HG02759 (cell line): Measurements from ENCODE around the gene CTXND1.

Experiments
- ATAC-seq: cut with Tn5 transposase; IDR thresholded peaks from one replicate; pipeline ENCODE4 v1.9.1; 2021; ENCODE audit warnings: mild to moderate bottlenecking, moderate library complexity; ENCODE audit not compliant: unreplicated experiment

Gene CTXND1

GRCh38 chr15:80210611-80211573 lies 41.1 kb downstream of the CTXND1 start:
- no peak for ATAC-seq

GRCh38 chr15:80208758-80209734 lies 43.0 kb downstream of the CTXND1 start:
- no peak for ATAC-seq

- no peak for ATAC-seq
Measured at GRCh38 chr15:80207887-80208286, 44.1 kb downstream of the CTXND1 start.

GRCh38 chr15:80204231-80204630 lies 47.8 kb downstream of the CTXND1 start:
- ATAC-seq: no peak

- no peak for ATAC-seq
Measured at GRCh38 chr15:80203361-80203885, 48.6 kb downstream of the CTXND1 start.

- ATAC-seq: no peak
Measured at GRCh38 chr15:80202641-80203360, 49.2 kb downstream of the CTXND1 start.

- no peak for ATAC-seq
Measured at GRCh38 chr15:80202016-80202315, 50.0 kb downstream of the CTXND1 start.

- ATAC-seq: no peak
Measured at GRCh38 chr15:80201256-80202015, 50.6 kb downstream of the CTXND1 start.

- ATAC-seq: no peak
Measured at GRCh38 chr15:80199869-80200268, 52.1 kb downstream of the CTXND1 start.

GRCh38 chr15:80199366-80199765 lies 52.6 kb downstream of the CTXND1 start:
- no peak for ATAC-seq

GRCh38 chr15:80194914-80195313 lies 57.1 kb downstream of the CTXND1 start:
- no peak for ATAC-seq

- no peak for ATAC-seq
Measured at GRCh38 chr15:80194186-80194585, 57.8 kb downstream of the CTXND1 start.

GRCh38 chr15:80191897-80192595 lies 60.0 kb downstream of the CTXND1 start:
- ATAC-seq: no peak

GRCh38 chr15:80191198-80191597 lies 60.8 kb downstream of the CTXND1 start:
- ATAC-seq: no peak

- no peak for ATAC-seq
Measured at GRCh38 chr15:80188251-80188650, 63.8 kb downstream of the CTXND1 start.

- ATAC-seq: no peak
Measured at GRCh38 chr15:80186597-80186996, 65.4 kb downstream of the CTXND1 start.

- ATAC-seq: no peak
Measured at GRCh38 chr15:80186066-80186465, 65.9 kb downstream of the CTXND1 start.

- ATAC-seq: no peak
Measured at GRCh38 chr15:80185152-80185551, 66.9 kb downstream of the CTXND1 start.

GRCh38 chr15:80184554-80184953 lies 67.5 kb downstream of the CTXND1 start:
- ATAC-seq: no peak
